SK-N-SH (cell line): ENCODE results near the gene CRABP1. TPM values are rescaled to one million over a fixed set of nuclear protein-coding genes. Genes with fewer than 3 reads are reported as not detected.

Experiments
- CTCF ChIA-PET: fragments of 300-600, 350-600 bp; formaldehyde crosslinking; extraction: SDS; loops from one replicate; lab custom pipeline; 2021; lab: Yijun Ruan, JAX
- POLR2A ChIA-PET: fragments of 350-600 bp; sonication (Branson Sonifier 250); formaldehyde crosslinking; extraction: SDS; loops from one replicate; lab custom pipeline; 2020; ENCODE audit warnings: antibody characterized with exemption, inconsistent platforms; lab: Yijun Ruan, JAX
- DNase-seq: peaks from one replicate; pipeline ENCODE4 v3.0.0; 2012
- H2AFZ ChIP-seq: fragments of 200-600 bp; sonication (generic); 2 replicates; pipeline ENCODE4 v1.8.1; 2016; ENCODE audit warnings: antibody characterized with exemption, mild to moderate bottlenecking, low read depth
- H3F3A ChIP-seq: fragments of 200-600 bp; sonication (generic); replicated peaks from 2 replicates; pipeline ENCODE3; 2016; ENCODE audit warnings: antibody characterized with exemption, mild to moderate bottlenecking; ENCODE audit not compliant: insufficient read depth
- H3K27ac ChIP-seq, 2 experiments: fragments of 200-500 bp in 1 of 2; fragments of 200-600 bp in 1 of 2; sonication (Bioruptor generic) in 1 of 2; sonication (generic), shearing (Covaris generic) in 1 of 2; 2 replicates each; pipeline versions ENCODE4 v1.5.1 to v1.6.1; 2014 to 2016; ENCODE audit warnings: low read depth in 2 of 2, inconsistent platforms in 1 of 2, low read length in 1 of 2, mild to moderate bottlenecking in 1 of 2, mixed read lengths in 1 of 2
- H3K27me3 ChIP-seq: fragments of 200-600 bp; sonication (generic), shearing (Covaris generic); 2 replicates; pipeline ENCODE4 v1.6.1; 2016; ENCODE audit warnings: mixed run types; ENCODE audit not compliant: insufficient read depth
- H3K36me3 ChIP-seq, 2 experiments: fragments of 200-500 bp in 1 of 2; fragments of 200-600 bp in 1 of 2; sonication (Bioruptor generic) in 1 of 2; sonication (generic) in 1 of 2; replicated peaks in 1 of 2; 2 replicates each; pipeline versions ENCODE3 to v1.5.1; 2014 to 2016; ENCODE audit warnings: low read length in 1 of 2, mild to moderate bottlenecking in 1 of 2; ENCODE audit not compliant: insufficient read depth in 2 of 2, control insufficient read depth in 1 of 2
- H3K4me1 ChIP-seq, 2 experiments: fragments of 200-500 bp in 1 of 2; fragments of 200-600 bp in 1 of 2; sonication (Bioruptor generic) in 1 of 2; sonication (generic), shearing (Covaris generic) in 1 of 2; 2 replicates each; pipeline versions ENCODE4 v1.5.1 to v1.6.1; 2014 to 2016; ENCODE audit warnings: low read depth in 1 of 2, low read length in 1 of 2, mixed run types in 1 of 2; ENCODE audit not compliant: insufficient read depth in 2 of 2, control insufficient read depth in 1 of 2
- H3K4me2 ChIP-seq: fragments of 200-600 bp; sonication (generic), shearing (Covaris generic); 2 replicates; pipeline ENCODE4 v1.6.1; 2017; ENCODE audit warnings: mixed run types
- H3K4me3 ChIP-seq, 2 experiments: fragments of 200-500 bp in 1 of 2; fragments of 200-600 bp in 1 of 2; sonication (Bioruptor generic) in 1 of 2; sonication (generic), shearing (Covaris generic) in 1 of 2; 2 replicates each; pipeline versions ENCODE4 v1.5.1 to v1.8.1; 2014 to 2016; ENCODE audit warnings: low read depth in 2 of 2, inconsistent platforms in 1 of 2, low read length in 1 of 2, mild to moderate bottlenecking in 1 of 2, mixed read lengths in 1 of 2, moderate library complexity in 1 of 2
- H3K79me2 ChIP-seq: fragments of 200-600 bp; sonication (generic); 2 replicates; pipeline ENCODE4 v1.8.1; 2017; ENCODE audit warnings: mild to moderate bottlenecking; ENCODE audit not compliant: insufficient read depth
- H3K9ac ChIP-seq: fragments of 200-600 bp; sonication (generic); 2 replicates; pipeline ENCODE4 v1.6.1; 2017; ENCODE audit warnings: mixed run types
- H3K9me2 ChIP-seq: fragments of 200-600 bp; sonication (generic); 2 replicates; pipeline ENCODE4 v1.6.1; 2017; ENCODE audit warnings: mixed run types
- H3K9me3 ChIP-seq: fragments of 200-600 bp; sonication (generic); 2 replicates; pipeline ENCODE4 v1.6.1; 2017; ENCODE audit warnings: mixed run types, mild to moderate bottlenecking, moderate library complexity
- H4K20me1 ChIP-seq: fragments of 200-600 bp; sonication (generic); 2 replicates; pipeline ENCODE4 v1.6.1; 2017; ENCODE audit warnings: mild to moderate bottlenecking, mixed run types; ENCODE audit not compliant: insufficient read depth
- CTCF ChIP-seq: fragments of 200-600 bp; sonication (generic); IDR thresholded peaks from 2 replicates; pipeline ENCODE4 v1.6.1; 2017; ENCODE audit warnings: antibody characterized with exemption, mild to moderate bottlenecking, moderate library complexity
- ELF1 ChIP-seq: IDR thresholded peaks from 2 replicates; pipeline ENCODE4 v1.4.0; 2012
- EZH2phosphoT487 ChIP-seq: fragments of 200-600 bp; sonication (generic); IDR thresholded peaks from 2 replicates; pipeline ENCODE4 v1.6.1; 2017; ENCODE audit warnings: low read depth, mixed run types, mild to moderate bottlenecking, antibody characterized with exemption, moderate library complexity, borderline replicate concordance
- FOSL2 ChIP-seq: IDR thresholded peaks from 2 replicates; pipeline ENCODE4 v1.4.0; 2012; ENCODE audit warnings: low read depth, mild to moderate bottlenecking, moderate library complexity, borderline replicate concordance
- GABPA ChIP-seq: IDR thresholded peaks from 2 replicates; pipeline ENCODE4 v1.4.0; 2012; ENCODE audit warnings: low read depth, mild to moderate bottlenecking
- GATA2 ChIP-seq: sonication (generic); formaldehyde crosslinking; IDR thresholded peaks from 2 replicates; pipeline ENCODE4 v1.5.0; 2020; ENCODE audit warnings: mild to moderate bottlenecking, missing genetic modification reagents
- IRF3 ChIP-seq: fragments of 150-350 bp; IDR thresholded peaks from 2 replicates; pipeline ENCODE4 v1.6.1; 2016; ENCODE audit warnings: mild to moderate bottlenecking, low read depth, low read length
- MEF2A ChIP-seq: IDR thresholded peaks from 2 replicates; pipeline ENCODE4 v1.4.0; 2012; ENCODE audit warnings: low read depth, borderline replicate concordance
- PBX3 ChIP-seq: IDR thresholded peaks from 2 replicates; pipeline ENCODE4; 2012
- REST ChIP-seq: IDR thresholded peaks from 2 replicates; pipeline ENCODE4 v1.6.1; 2012; ENCODE audit warnings: mild to moderate bottlenecking, low read depth, low read length, moderate library complexity
- RFX5 ChIP-seq: IDR thresholded peaks from 2 replicates; pipeline ENCODE4 v1.6.1; 2012; ENCODE audit warnings: mild to moderate bottlenecking, improper control_type of control experiment, low read length
- RXRA ChIP-seq: IDR thresholded peaks from 2 replicates; pipeline ENCODE4 v1.4.0; 2012; ENCODE audit warnings: low read depth, mild to moderate bottlenecking, borderline replicate concordance
- SIN3A ChIP-seq: IDR thresholded peaks from 2 replicates; pipeline ENCODE4 v1.6.1; 2012; ENCODE audit warnings: low read depth, mild to moderate bottlenecking, low read length, moderate library complexity, borderline replicate concordance
- SMC3 ChIP-seq: IDR thresholded peaks from 2 replicates; pipeline ENCODE4 v1.6.1; 2012; ENCODE audit warnings: low read depth, low read length, improper control_type of control experiment
- TEAD4 ChIP-seq: IDR thresholded peaks from 2 replicates; pipeline ENCODE4 v1.4.0; 2012; ENCODE audit warnings: mild to moderate bottlenecking, borderline replicate concordance; ENCODE audit not compliant: insufficient read depth
- USF1 ChIP-seq: IDR thresholded peaks from 2 replicates; pipeline ENCODE4 v1.4.0; 2012; ENCODE audit warnings: low read depth, borderline replicate concordance
- USF2 ChIP-seq: fragments of 150-350 bp; IDR thresholded peaks from 2 replicates; pipeline ENCODE4 v1.6.1; 2017; ENCODE audit warnings: antibody characterized with exemption, low read length, low read depth, borderline replicate concordance
- YY1 ChIP-seq: IDR thresholded peaks from 2 replicates; pipeline ENCODE4 v1.4.0; 2012; ENCODE audit warnings: low read depth, mild to moderate bottlenecking
- WGBS: methylation state at CpG from one replicate; pipeline ENCODE4 v1.1.6; 2017; ENCODE audit warnings: low lambda C conversion rate; 5-methylcytosine and 5-hydroxymethylcytosine counted together
- polyA plus RNA-seq, 3 experiments: library from polyadenylated mRNA; depleted of rRNA; stranded (reverse); fragments of >200 nt; gene quantifications; 2 replicates each; pipeline ENCODE4 v1.2.3, GENCODE V29; 2012

The CRABP1 gene
- polyA plus RNA-seq, 1 of the 3 experiments (the other 2 are of a cell fraction), result 1.0 TPM

- no peak overlapping the region for H3K4me3 ChIP-seq
- H4K20me1 ChIP-seq, result no peaks in the 10 kb centered on the region
- H3K36me3 ChIP-seq, result no peaks in the 10 kb centered on the region
- no peaks in the 10 kb centered on the region; a peak in 1 of 4 replicates for H3K4me1 ChIP-seq
- H3K9ac ChIP-seq, result no peak overlapping the region
- 51% methylated on average over 3 of the region's 3 CpGs for WGBS
- H2AFZ ChIP-seq, result no peak overlapping the region
- no peaks in the 10 kb centered on the region for H3F3A ChIP-seq
- ChIA-PET POLR2A (no interaction called here), CTCF (no interaction called here)
- H3K9me2 ChIP-seq, result no peaks in the 10 kb centered on the region
- no peak for DNase-seq
- H3K27ac ChIP-seq, result no peak overlapping the region
- no peaks in the 10 kb centered on the region; the same call in 1 of the 2 replicates for H3K27me3 ChIP-seq
- no peaks in the 10 kb centered on the region for H3K79me2 ChIP-seq
- no peaks in the 10 kb centered on the region for H3K9me3 ChIP-seq
- no peak overlapping the region for H3K4me2 ChIP-seq
- no peak for TF ChIP-seq GABPA
- no peak for TF ChIP-seq CTCF
- no peak for TF ChIP-seq RXRA
- TF ChIP-seq RFX5, result no peak
- TF ChIP-seq USF2, result no peak
- no peak for TF ChIP-seq MEF2A
- no peak for TF ChIP-seq SMC3
- TF ChIP-seq PBX3, result no peak
- no peak for TF ChIP-seq GATA2 (CRISPR knock-in tag)
- no peak for TF ChIP-seq FOSL2
- no peak for TF ChIP-seq USF1
- no peak for TF ChIP-seq TEAD4
- TF ChIP-seq IRF3, result no peak
- TF ChIP-seq YY1, result no peak
- no peak for TF ChIP-seq ELF1
- TF ChIP-seq REST, result no peak
- no peak for TF ChIP-seq SIN3A
- no peak for TF ChIP-seq EZH2phosphoT487
- TF ChIP-seq, all 33 proteins: peak for 0
Observed at GRCh38 chr15:78334845-78335244, 5.3 kb upstream of the CRABP1 start.
